Endometrial microvascular endothelial cells (primary cell): Measurements from ENCODE around the gene SUPT4H1. TPM values are rescaled to one million over a fixed set of nuclear protein-coding genes. Genes with fewer than 3 reads are reported as not detected.
"Not testable (repeated sequence)": the region's sequence is repeated elsewhere in the genome, so short reads cannot be mapped to it uniquely, and the experiment has no call there.

Experiments used
- in situ Hi-C: cut with HindIII; loops from 2 replicates; pipeline ENCODE4 v1.10.0; 2017; ENCODE audit warnings: low sequenced_read_pairs, low pct_unique_long_range_greater_than_20kb; ENCODE audit errors: inconsistent ontology term
- total RNA-seq: library from RNA; depleted of rRNA; stranded (reverse); fragments of >200 nt; gene quantifications from one replicate; pipeline ENCODE4 v1.2.3, GENCODE V29; 2015; ENCODE audit errors: inconsistent ontology term

SUPT4H1 gene
- total RNA-seq, 1 donor from 2014 or later, result 54.6 TPM

DNA sequence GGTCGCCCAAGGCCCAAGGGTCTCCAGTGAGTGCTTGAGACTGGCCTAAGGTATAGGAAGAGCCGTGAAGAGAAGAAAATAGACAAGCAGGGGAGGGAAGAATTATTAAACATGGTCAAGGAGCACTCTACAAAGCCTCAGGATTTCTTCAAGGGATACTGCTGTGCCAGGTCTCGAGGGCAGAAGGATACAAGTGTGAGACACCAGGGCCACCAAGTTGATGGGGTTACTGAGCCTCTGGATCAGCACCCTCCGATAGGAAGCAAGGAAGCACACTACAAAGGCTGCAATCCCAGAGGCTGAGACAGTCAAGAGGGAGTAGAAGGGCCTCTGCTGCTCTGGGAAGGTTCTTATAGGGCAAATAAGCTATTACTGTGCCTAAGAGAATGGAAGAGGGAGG, 6.5 kb downstream of the SUPT4H1 start:
- in situ Hi-C loops, result no loop called here

DNA sequence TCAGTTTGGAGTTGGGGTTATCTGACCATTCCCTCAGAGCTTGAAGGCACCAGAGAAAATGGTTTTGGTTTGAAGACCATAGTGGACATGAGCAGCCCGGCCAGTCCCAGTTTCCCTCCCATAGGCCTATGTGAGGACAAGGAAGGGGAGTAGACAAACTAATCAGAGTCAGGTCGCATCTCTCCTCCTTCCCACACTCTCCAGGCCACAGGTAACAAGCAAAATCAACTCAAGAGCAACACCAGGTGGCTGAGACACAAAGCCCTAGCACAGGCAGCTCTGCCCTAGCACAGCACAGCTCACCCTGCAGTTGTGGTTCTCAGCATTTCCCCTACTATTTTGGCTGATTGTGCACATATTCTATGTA, 7.2 kb downstream of the SUPT4H1 start:
- in situ Hi-C loops, result no loop called here

DNA sequence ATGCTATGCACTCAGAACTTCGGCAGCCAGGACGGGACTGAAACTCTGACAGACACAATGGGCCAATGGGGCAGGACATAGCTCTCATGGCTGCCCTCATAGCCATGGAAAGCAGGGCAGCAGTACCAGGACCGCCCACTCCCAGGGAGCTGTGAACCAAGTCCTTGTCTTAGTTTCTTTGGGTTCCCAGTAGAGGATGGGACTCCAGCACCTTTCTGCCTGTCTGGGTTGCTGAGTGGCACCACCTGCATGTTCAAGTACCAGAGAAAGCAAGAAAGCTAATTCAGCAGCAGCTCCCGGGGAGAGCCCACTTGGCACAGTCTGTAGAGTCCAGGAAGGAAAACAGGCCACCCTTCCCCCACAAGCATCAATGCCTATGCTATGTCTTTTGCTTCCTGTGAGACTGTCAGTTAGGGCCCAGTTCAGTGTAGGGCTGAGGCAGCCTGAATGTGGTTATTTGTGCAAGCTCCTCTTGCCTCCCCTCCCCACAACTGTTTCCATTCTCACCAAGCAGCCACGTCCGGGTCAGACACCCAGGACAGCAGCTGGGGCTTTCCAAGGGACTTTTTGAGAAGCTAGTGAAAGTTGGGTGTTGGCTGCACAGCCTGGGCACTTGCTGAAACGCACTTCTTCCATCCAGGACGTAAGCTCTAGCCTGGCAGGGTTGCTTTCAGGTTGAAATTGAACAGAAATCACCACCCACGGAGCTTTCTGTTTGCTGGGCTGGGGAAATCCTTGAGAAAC, 7.8 kb downstream of the SUPT4H1 start:
- in situ Hi-C loops, result no loop called here

- in situ Hi-C loops, result no loop called here
These were observed 8.9 kb downstream of the SUPT4H1 start for GRCh38 chr17:58343131-58343530.

GRCh38 chr17:58341861-58342475, 10.0 kb downstream of the SUPT4H1 start:
- in situ Hi-C loops, result no loop called here

- in situ Hi-C loops, result not testable (repeated sequence)
These were observed 10.7 kb downstream of the SUPT4H1 start for GRCh38 chr17:58341136-58341860.

DNA sequence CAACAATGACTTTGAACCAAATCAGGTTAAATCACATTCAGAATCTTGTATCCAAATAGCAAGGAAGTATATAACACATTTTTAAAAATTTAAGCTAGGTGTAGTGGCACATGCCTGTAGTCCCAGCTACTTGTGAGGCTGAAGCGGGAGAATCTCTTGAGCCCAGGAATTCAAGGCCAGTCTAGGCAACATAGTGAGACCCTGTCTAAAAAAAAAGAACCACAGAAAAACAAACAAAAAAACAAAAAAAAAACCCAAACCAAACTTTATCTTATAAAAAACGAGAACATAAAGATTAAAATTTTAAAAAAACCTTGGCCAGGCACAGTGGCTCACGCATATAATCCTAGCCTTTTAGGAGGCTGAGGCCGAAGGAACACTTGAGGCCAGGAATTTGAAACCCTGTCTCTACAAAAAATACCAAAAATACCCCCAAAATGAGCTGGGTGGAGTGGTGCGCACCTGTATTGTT, 11.6 kb downstream of the SUPT4H1 start:
- in situ Hi-C loops, result no loop called here

GRCh38 chr17:58339755-58340404, 12.1 kb downstream of the SUPT4H1 start:
- in situ Hi-C loops, result no loop called here

DNA sequence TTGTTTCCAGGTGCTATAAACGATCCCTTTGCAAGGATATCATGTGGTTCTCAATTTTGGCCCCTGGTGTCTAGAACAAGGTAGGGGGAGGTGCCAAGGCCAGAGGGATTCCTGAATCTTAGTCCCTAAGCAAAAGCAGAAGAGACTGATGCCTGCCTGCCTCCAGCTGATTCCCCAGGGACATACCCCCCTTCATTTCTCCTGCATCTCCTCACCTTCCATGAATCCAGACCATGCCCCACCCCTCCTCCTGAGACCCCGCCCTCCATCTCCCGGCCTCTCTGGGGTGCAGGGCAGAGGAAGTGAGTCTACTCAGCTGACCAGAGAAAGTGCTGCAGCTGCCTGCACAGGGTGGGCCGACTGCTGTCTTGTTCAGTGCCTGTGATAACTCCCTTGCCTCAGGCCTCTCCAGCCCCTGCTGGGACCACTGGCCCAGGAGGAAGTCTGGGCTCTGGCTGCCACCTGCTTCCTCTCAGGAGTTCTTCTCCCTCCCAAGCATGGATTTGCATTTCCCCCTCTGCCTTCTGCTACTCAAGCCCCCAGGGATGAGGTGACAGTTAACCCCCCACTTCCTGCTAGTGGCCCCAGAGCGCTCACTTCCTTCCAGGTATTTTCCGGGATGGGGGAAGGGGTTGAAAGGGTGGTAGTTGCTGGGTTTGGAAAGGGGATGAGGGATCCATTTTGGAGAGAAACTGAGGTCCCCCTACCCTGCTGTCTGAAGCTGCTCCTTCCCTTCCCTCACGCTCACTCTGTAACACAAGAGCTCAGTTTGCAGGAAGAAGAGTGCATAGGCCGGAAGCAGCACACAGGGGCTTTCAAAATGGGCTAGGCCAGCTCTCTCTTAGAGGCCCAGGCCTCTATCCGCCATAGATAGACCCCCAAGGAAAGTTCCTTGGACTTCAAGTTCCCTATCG, 12.9 kb downstream of the SUPT4H1 start:
- in situ Hi-C loops, result no loop called here

DNA sequence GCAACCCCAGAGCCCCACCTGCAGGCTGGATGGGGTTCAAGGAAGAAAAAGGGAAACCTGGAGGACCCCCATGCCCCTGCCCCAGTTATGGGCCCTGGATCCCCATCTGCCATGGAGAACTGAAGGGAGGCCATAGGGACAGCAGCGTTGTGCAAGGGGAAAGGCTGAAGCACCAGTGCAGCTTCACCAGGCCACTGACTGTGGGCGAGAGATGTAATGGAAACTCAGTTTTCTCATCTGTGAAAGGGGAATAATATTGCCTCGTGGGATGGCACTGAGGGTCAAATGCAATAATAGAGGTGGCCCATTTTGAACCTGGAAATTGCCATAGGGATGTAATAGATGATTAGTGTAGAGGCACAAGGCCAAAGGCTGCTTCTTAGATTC, 13.6 kb downstream of the SUPT4H1 start:
- in situ Hi-C loops, result no loop called here

DNA sequence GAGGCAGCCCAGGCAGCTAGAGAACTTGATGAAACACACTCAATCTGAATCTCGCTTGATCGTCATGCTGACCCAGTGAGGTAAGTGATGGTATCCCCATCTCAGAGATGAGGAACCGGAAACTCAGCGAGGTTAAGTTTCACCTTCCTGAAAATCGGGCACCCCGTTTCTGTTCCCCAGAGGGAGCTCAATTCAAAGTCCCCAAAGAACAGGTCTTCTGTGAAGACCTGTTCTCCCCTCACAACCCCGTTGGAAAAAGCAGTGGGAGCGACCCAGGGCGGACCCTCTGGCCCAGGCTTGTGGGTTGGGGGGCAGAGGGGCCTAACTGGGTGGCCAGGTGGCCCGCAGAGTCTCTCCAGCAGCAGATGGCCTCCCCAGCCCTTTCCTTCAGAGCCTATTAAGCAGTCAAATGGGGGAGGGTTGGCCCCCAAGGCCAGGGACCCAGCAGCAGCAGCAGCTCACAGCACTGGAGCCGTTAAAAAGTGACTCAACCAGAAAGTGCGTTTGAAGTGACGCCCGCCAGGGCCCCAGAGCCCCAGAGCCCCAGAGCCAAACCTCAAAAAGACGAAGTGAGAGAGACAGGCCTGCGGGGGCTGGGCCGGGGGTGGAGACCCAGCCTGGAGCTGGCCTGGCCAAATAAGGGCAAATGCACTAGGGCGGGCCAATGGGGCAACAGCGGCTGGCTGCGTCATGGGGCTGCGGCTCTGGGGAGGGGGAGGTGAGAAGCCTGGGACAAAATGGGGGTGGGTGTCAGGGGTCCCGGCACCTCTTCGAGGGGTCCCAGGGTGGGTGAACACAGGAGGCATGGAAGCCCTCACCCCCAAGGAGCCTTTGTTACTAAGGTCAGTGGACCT, 14.2 kb downstream of the SUPT4H1 start:
- in situ Hi-C loops, result no loop called here

DNA sequence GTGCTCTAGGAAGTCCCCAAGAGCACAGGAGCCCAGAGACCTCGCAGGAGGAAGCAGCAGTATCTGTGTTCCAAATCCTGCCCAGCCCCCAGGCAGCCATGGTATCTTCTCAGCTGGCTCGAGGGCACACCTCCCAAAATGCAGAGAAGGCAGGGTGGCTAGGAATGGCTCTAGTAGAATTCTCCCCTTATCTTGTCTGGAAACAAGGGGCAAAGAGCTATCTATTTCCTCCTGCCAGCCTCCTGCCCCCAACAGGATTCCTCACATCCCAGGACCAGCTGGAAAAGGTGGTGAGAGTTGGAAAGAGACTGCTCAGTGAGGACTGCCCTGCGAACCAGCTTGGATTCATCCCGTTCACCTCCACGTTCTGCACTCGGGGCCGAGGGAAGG, 14.8 kb downstream of the SUPT4H1 start:
- in situ Hi-C loops, result no loop called here

DNA sequence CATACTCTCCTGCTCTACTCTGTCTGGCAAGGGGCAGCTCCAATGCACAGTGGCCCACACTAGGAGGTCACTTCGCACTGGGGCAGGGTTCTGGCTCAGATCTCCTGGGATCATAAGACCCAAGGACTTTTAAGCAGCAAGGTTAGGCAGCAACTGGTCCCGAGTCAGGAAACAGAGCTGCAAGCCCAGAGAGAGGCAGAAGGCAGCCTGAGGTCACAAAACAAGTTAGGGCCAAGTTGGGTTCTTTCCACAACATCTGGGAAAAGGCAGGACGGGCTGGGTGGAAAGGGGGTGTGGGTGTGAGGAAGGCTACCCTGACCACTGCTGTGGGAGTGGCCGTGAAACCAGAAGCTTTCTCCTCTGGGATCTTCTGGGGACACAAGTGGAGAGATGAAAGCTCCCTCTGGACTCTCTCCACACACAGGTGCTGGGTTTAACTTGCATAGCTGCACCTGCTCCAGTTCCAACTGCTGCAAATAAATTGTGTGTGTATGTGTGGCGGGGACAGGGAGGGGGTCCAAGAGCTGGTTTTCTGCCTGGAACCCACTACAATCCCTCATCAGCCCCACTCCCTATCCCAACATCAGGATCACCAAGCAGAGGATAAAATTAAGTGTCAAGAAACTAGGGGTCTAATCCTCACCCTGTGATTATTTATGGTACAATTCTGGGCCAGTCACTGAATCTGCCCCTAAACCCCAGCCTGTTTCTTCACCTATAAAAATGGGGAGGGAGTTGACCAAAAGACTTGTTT, 15.4 kb downstream of the SUPT4H1 start:
- in situ Hi-C loops, result no loop called here

GRCh38 chr17:58335779-58336455, 16.1 kb downstream of the SUPT4H1 start:
- in situ Hi-C loops, result no loop called here

DNA sequence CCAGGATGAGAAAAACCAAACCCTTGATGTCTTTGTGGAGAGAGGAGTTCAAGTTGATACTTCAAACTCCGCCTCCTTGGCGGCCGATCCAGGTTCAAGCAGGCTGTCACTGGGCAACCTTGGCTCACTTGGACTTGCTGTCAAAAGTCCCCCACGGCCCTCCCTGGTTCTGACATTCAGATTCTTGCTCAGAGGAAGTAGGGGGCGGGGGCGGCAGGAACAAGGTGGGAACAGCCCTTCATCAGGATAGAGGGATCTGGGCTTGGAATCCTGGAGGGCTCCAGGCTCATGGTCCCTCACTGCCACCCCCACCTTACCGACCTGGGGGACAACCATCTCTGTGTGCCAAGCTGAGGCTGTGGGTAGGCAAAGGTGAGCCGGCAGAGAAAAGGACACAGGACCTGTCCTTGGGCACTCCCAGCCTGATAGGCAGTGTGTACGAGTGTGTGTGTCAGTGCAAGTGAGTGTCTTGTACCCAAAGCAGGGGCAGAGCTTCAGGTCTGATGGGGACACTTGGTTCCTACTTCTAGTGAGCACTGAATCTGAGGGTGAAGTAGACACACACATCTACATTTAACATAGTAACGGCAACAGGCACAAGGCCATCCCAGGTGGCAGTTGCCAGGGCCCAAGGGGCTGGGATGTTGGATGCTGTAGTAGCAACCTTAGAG, 16.8 kb downstream of the SUPT4H1 start:
- in situ Hi-C loops, result no loop called here

DNA sequence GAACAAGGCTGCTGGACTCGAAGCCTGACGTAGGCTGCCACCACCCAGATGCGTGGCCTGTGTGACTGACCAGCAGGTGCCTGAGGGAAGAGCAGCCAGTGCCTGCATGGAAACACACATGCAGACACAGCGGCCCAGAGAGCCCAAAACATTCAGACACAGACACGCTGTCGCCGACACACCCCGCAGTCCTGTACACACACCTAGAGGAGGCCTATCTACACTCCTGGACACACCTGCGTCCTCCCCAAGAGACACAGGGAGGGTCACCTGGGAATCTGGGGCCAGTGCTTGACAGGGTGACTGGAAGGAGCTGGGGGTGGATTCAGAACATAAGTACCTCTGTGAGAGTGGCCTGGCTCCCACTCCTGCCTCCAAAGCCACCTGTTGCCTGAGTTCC, 17.3 kb downstream of the SUPT4H1 start:
- in situ Hi-C loops, result no loop called here
